Endothelial cell of umbilical vein (primary cell): ENCODE measurements around the gene TBC1D13. TPM values are rescaled to one million over a fixed set of nuclear protein-coding genes. Genes with fewer than 3 reads are reported as not detected.

Experiments
- BruUV-seq: library from RNA; stranded (reverse); fragments of 400-500 nt; replicated peaks from 2 replicates; lab custom pipeline; 2021; lab: Mats Ljungman, UMichigan
- CTCF ChIA-PET: fragments of 300-600, 350-600 bp; sonication (Branson Sonifier 250); formaldehyde crosslinking; loops from one replicate; lab custom pipeline; 2021; ENCODE audit warnings: antibody characterized with exemption, inconsistent platforms; lab: Charles Lee
- POLR2A ChIA-PET: fragments of 300-600, 350-600 bp; sonication (Branson Sonifier 250); formaldehyde crosslinking; loops from one replicate; lab custom pipeline; 2021; ENCODE audit warnings: antibody characterized with exemption, inconsistent platforms; lab: Charles Lee
- DNase-seq: peaks from one replicate; pipeline ENCODE4 v3.0.0-alpha.2; 2011; ENCODE audit warnings: low read depth, low spot score
- FAIRE-seq: peaks from 2 replicates; lab custom pipeline; 2011; peaks lifted over from hg19 to GRCh38; lab: Jason Lieb, UNC
- H2AFZ ChIP-seq: 2 replicates; pipeline ENCODE4 v1.6.0; 2012; ENCODE audit warnings: low read depth, low read length, control low read depth, inconsistent platforms
- H3K27ac ChIP-seq: 2 replicates; pipeline ENCODE4 v1.5.1; 2011; ENCODE audit warnings: low read depth, mild to moderate bottlenecking, control low read depth, low read length, moderate library complexity; ENCODE audit not compliant: insufficient read depth
- H3K27me3 ChIP-seq, 2 experiments: 2 replicates each; pipeline versions ENCODE4 v1.6.0 to v1.6.1; 2011; ENCODE audit warnings: low read length in 2 of 2, mixed read lengths in 1 of 2; ENCODE audit not compliant: control insufficient read depth in 2 of 2, insufficient read depth in 2 of 2
- H3K36me3 ChIP-seq, 2 experiments: 2 replicates in 1 of 2; 3 replicates in 1 of 2; pipeline ENCODE4 v1.5.1; 2011; ENCODE audit warnings: low read length in 2 of 2, mild to moderate bottlenecking in 1 of 2, moderate library complexity in 1 of 2; ENCODE audit not compliant: control insufficient read depth in 2 of 2, insufficient read depth in 2 of 2; ENCODE audit errors: extremely low read depth in 1 of 2
- H3K4me1 ChIP-seq: 3 replicates; pipeline ENCODE4 v1.5.1; 2011; ENCODE audit warnings: mild to moderate bottlenecking, low read length; ENCODE audit not compliant: control insufficient read depth, insufficient read depth; ENCODE audit errors: extremely low read depth
- H3K4me2 ChIP-seq: 2 replicates; pipeline ENCODE4 v1.6.1; 2011; ENCODE audit warnings: low read length, control low read depth, mixed read lengths; ENCODE audit not compliant: insufficient read depth
- H3K4me3 ChIP-seq, 3 experiments: fragments of 200-600 bp in 1 of 3; sonication (generic), shearing (Covaris generic) in 1 of 3; replicated peaks in 1 of 3; 2 replicates each; pipeline ENCODE4 v1.5.1; 2011 to 2016; ENCODE audit warnings: control low read depth in 3 of 3, low read length in 3 of 3, mild to moderate bottlenecking in 2 of 3, inconsistent platforms in 1 of 3, low read depth in 1 of 3, moderate library complexity in 1 of 3; ENCODE audit not compliant: insufficient read depth in 1 of 3
- H3K79me2 ChIP-seq: 2 replicates; pipeline ENCODE4 v1.6.0; 2012; ENCODE audit warnings: low read length, inconsistent platforms; ENCODE audit not compliant: control insufficient read depth, insufficient read depth
- H3K9ac ChIP-seq: replicated peaks from 2 replicates; pipeline ENCODE3; 2011; ENCODE audit warnings: low read length, control low read depth; ENCODE audit not compliant: insufficient read depth; ENCODE audit errors: extremely low read depth
- H3K9me1 ChIP-seq: replicated peaks from 3 replicates; pipeline ENCODE4 v1.6.0; 2011; ENCODE audit warnings: mild to moderate bottlenecking, low read length; ENCODE audit not compliant: control insufficient read depth, insufficient read depth; ENCODE audit errors: extremely low read depth
- H3K9me3 ChIP-seq: replicated peaks from 2 replicates; pipeline ENCODE4 v1.5.1; 2012; ENCODE audit warnings: low read length, inconsistent platforms; ENCODE audit not compliant: control insufficient read depth, insufficient read depth
- H4K20me1 ChIP-seq: replicated peaks from 2 replicates; pipeline ENCODE3; 2011; ENCODE audit warnings: mild to moderate bottlenecking, low read length; ENCODE audit not compliant: control insufficient read depth, insufficient read depth; ENCODE audit errors: extremely low read depth
- CTCF ChIP-seq, 2 donors: IDR thresholded peaks; 1 replicate in 1 of 2; 2 replicates in 1 of 2; pipeline ENCODE4 v1.5.1; 2011; ENCODE audit warnings: low read length in 2 of 2, mild to moderate bottlenecking in 2 of 2, moderate library complexity in 2 of 2, control low read depth in 1 of 2, inconsistent platforms in 1 of 2, low read depth in 1 of 2; ENCODE audit not compliant: insufficient read depth in 1 of 2; ENCODE audit errors: extremely low read depth in 1 of 2
- EZH2 ChIP-seq: IDR thresholded peaks from 2 replicates; pipeline ENCODE4 v1.6.1; 2012; ENCODE audit warnings: borderline replicate concordance, low read depth, mild to moderate bottlenecking, moderate library complexity, low read length, inconsistent platforms; ENCODE audit not compliant: severe bottlenecking
- FOS ChIP-seq: IDR thresholded peaks from 2 replicates; pipeline ENCODE4 v1.6.1; 2011; ENCODE audit warnings: mild to moderate bottlenecking, low read length, moderate library complexity, borderline replicate concordance; ENCODE audit not compliant: insufficient read depth
- GATA2 ChIP-seq: IDR thresholded peaks from 2 replicates; pipeline ENCODE4 v1.7.0; 2011; ENCODE audit warnings: low read depth, mild to moderate bottlenecking, moderate library complexity, mixed read lengths, low read length; ENCODE audit not compliant: insufficient read length, insufficient read depth
- JUN ChIP-seq: IDR thresholded peaks from 2 replicates; pipeline ENCODE4 v1.6.1; 2011; ENCODE audit warnings: borderline replicate concordance, low read depth; ENCODE audit not compliant: insufficient read length, insufficient read depth
- MYC ChIP-seq: IDR thresholded peaks from one replicate; pipeline ENCODE4 v1.6.1; 2011; ENCODE audit warnings: mild to moderate bottlenecking, low read depth, low read length
- POLR2A ChIP-seq: IDR thresholded peaks from 2 replicates; pipeline ENCODE4 v1.6.1; 2012; ENCODE audit warnings: low read depth, mild to moderate bottlenecking, control low read depth, low read length
- POLR2AphosphoS5 ChIP-seq: IDR thresholded peaks from 2 replicates; pipeline ENCODE4 v1.6.1; 2012; ENCODE audit warnings: low read depth, mild to moderate bottlenecking, control low read depth, low read length, moderate library complexity; ENCODE audit not compliant: insufficient read depth
- dilution Hi-C: fragments of 300-500 bp; cut with MboI; formaldehyde crosslinking; loops from one replicate; pipeline ENCODE4 v1.15.0; 2019; ENCODE audit warnings: low sequenced_read_pairs; ENCODE audit not compliant: extremely low pct_ligation_motif_present
- intact Hi-C: fragments of 100-400 bp; cut with micrococcal nuclease; formaldehyde crosslinking; loops from one replicate; pipeline ENCODE4 v1.10.0; 2022
- polyA plus RNA-seq, 4 experiments: library from polyadenylated mRNA; depleted of rRNA in 3 of 4; stranded (reverse) in 3 of 4; unstranded in 1 of 4; fragments of >200 nt; gene quantifications; 2 replicates each; pipeline versions ENCODE4 v1.2.1 to v1.2.3, GENCODE V29; 2011 to 2012; ENCODE audit warnings: missing spikeins in 1 of 4
- total RNA-seq: library from RNA; stranded (reverse); gene quantifications from 2 replicates; pipeline ENCODE4 v1.2.3, GENCODE V29; 2021
- TF ChIP-seq, protein P1 (sequence below): IDR thresholded peaks from 2 replicates; pipeline ENCODE4 v1.6.1; 2011; ENCODE audit not compliant: insufficient read depth, insufficient read length

Gene TBC1D13
- total and polyA plus RNA-seq, 2 donors (not counting 3 experiments of a cell fraction or from before 2014, with no cell fraction given): 35.1 to 41.9 TPM

GRCh38 chr9:128782669-128783068 is 4.4 kb upstream of the TBC1D13 start:
- DNase-seq (no peak), FAIRE-seq (peak; percentile 44)
- H3K27ac ChIP-seq: no peak overlapping the region
- H3K36me3 ChIP-seq: no peaks in the 10 kb centered on the region
- H3K9me3 ChIP-seq: no peaks in the 10 kb centered on the region
- TF ChIP-seq FOS: no peak
- no peak for TF ChIP-seq JUN
- TF ChIP-seq POLR2AphosphoS5: no peak
- TF ChIP-seq, protein P1, sequence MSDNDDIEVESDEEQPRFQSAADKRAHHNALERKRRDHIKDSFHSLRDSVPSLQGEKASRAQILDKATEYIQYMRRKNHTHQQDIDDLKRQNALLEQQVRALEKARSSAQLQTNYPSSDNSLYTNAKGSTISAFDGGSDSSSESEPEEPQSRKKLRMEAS: no peak
- TF ChIP-seq MYC: no peak
- TF ChIP-seq POLR2A: no peak
- TF ChIP-seq EZH2: no peak
- TF ChIP-seq CTCF (IDR thresholded peaks at IDR 0.05; ENCODE audit: extremely low read depth in 1 of 2, insufficient read depth in 1 of 2, low read depth in 1 of 2, low read length in 2 of 2): no peak
- no peak for TF ChIP-seq GATA2
- H3K4me1 ChIP-seq: peaks cover 4% of the 10 kb centered on the region
- peaks cover 3% of the 10 kb centered on the region for H3K79me2 ChIP-seq
- BruUV-seq: no TSS peak
- POLR2A ChIA-PET: no interaction called here
- intact Hi-C loops: no loop called here
- H3K4me2 ChIP-seq: no peak overlapping the region
- CTCF ChIA-PET: interaction anchor here (1.1 to 2.2 kb wide), 5 partner anchors 8 to 81 kb away, joined by 3 to 7 read pairs (median 6); partner anchors contain the start of genes ENDOG and PKN3
- no peaks in the 10 kb centered on the region for H3K9me1 ChIP-seq
- dilution Hi-C loops: no loop called here
- H3K4me3 ChIP-seq: no peak overlapping the region
- no peak overlapping the region for H3K9ac ChIP-seq
- no peaks in the 10 kb centered on the region for H3K27me3 ChIP-seq
- no peak overlapping the region for H2AFZ ChIP-seq
- no peaks in the 10 kb centered on the region for H4K20me1 ChIP-seq
